ENCODE data around the gene FLACC1.
"Not testable (repeated sequence)": the region's sequence is repeated elsewhere in the genome, so short reads cannot be mapped to it uniquely, and the experiment has no call there.

The FLACC1 gene

DNA sequence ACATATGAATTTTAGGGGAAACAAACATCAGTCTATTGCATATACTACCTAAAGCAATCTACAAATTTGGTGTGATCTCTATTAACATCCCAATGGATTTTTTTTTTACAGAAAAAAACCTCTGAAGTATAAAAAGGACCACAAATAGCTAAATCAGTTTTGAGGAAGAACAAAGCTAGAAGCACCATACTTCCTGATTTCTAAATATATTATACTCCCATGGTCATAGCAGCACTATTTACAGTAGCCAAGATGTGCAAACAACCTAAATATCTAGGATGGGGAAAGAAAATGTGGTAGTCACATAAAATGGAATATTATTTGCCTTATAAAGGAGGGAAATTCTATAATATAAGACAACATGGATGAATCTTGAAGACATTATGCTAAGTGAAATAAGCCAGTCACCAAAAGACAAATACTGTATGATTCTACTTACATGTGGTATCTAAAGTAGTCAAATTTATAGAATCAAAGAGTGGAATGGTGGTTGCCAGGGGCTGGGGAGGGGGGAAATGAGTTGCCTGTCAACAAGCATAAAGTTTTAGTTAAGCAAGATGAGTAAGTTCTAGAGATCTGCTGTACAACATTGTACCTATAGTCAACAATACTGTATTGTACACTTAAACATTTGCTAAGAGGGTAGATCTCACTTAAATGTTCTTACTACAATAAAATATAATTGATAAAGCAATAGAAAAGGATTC is 114.4 kb downstream of the FLACC1 start:
- H3K4me3 ChIP-seq (ENCODE audit: low read depth, low read length) = no peak overlapping the region
- in situ Hi-C loops (cut with HindIII; ENCODE audit: low sequenced_read_pairs) = no loop called here
- TF ChIP-seq, protein P1, sequence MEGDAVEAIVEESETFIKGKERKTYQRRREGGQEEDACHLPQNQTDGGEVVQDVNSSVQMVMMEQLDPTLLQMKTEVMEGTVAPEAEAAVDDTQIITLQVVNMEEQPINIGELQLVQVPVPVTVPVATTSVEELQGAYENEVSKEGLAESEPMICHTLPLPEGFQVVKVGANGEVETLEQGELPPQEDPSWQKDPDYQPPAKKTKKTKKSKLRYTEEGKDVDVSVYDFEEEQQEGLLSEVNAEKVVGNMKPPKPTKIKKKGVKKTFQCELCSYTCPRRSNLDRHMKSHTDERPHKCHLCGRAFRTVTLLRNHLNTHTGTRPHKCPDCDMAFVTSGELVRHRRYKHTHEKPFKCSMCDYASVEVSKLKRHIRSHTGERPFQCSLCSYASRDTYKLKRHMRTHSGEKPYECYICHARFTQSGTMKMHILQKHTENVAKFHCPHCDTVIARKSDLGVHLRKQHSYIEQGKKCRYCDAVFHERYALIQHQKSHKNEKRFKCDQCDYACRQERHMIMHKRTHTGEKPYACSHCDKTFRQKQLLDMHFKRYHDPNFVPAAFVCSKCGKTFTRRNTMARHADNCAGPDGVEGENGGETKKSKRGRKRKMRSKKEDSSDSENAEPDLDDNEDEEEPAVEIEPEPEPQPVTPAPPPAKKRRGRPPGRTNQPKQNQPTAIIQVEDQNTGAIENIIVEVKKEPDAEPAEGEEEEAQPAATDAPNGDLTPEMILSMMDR (IDR thresholded peaks at IDR 0.05; ENCODE audit: low read depth, low read length) = no peak
- DNase-seq (ENCODE audit: low read depth, low spot score) = no peak

DNA sequence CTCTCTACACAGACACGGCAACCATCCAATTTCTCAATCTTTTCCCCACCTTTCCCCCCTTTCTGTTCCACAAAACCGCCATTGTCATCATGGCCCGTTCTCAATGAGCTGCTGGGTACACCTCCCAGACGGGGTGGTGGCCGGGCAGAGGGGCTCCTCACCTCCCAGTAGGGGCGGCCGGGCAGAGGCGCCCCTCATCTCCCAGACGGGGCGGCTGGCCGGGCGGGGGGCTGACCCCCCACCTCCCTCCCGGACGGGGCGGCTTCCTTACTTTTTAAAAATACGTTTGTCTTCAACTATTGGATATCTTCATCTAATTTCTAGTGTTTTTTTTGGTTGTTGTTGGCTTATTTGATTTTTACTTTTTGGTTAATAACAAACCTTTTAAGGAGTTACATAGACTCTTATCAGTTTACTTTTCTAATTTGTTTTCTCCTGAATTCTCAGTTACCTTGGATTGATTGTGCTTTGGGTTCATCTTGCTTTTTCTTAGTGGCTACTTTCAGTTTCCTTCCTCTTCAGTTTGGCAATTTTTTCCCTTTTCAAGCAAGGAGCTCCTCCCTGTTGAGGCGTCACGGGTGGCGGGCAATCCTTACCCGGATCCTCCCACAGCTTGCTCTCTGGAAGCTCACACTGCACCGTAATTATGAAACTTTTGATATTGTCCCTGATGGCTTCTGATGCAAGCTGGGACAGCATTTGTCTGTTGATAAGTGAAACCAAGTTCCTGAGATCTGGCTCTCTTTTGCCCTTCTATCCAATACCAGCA is 117.8 kb downstream of the FLACC1 start:
- in situ Hi-C loops (cut with HindIII; ENCODE audit: low sequenced_read_pairs); H3K4me3 ChIP-seq (ENCODE audit: low read depth, low read length); DNase-seq (ENCODE audit: low read depth, low spot score): not testable (repeated sequence)
